Measurements from ENCODE around the gene ROR1. TPM values are rescaled to one million over a fixed set of nuclear protein-coding genes. Genes with fewer than 3 reads are reported as not detected.

ROR1 gene
- total RNA-seq, 2 experiments from 2014 or later, result 0.47 to 1.4 TPM

GRCh38 chr1:63976006-63976405, 202.2 kb downstream of the ROR1 start:
- no peak overlapping the region for H2AFZ ChIP-seq (ENCODE audit: low read length)
- no peaks in the 10 kb centered on the region for H4K20me1 ChIP-seq (ENCODE audit: insufficient read depth, low read length)
- H3K79me2 ChIP-seq (ENCODE audit: insufficient read depth, low read depth, low read length), result no peaks in the 10 kb centered on the region
- no peak overlapping the region for H3K4me3 ChIP-seq (ENCODE audit: low read depth, low read length, poor library complexity, severe bottlenecking)
- no TSS peak for BruUV-seq (replicated peaks)
- H3K4me1 ChIP-seq (ENCODE audit: insufficient read depth, low read length, poor library complexity, severe bottlenecking), result no peaks in the 10 kb centered on the region
- no peak overlapping the region for H3K4me2 ChIP-seq (ENCODE audit: low read length)
- no peaks in the 10 kb centered on the region for H3K9me3 ChIP-seq (ENCODE audit: low read length)
- H3K9me2 ChIP-seq (ENCODE audit: insufficient read depth, low read length), result no peaks in the 10 kb centered on the region
- H3K27ac ChIP-seq (ENCODE audit: low read depth, low read length, poor library complexity, severe bottlenecking), result no peak overlapping the region
- H3K36me3 ChIP-seq (ENCODE audit: insufficient read depth, low read length), result no peaks in the 10 kb centered on the region
- DNase-seq (ENCODE audit: low spot score), result no peak
- TF ChIP-seq EZH2phosphoT487 (IDR thresholded peaks at IDR 0.05; ENCODE audit: borderline replicate concordance, low read depth, low read length) (no peak), CTCF (conservative IDR thresholded peaks at IDR 0.05; ENCODE audit: low read length) (no peak)
- CTCF ChIA-PET (ENCODE audit: unreplicated experiment), result no interaction called here
- POLR2A ChIA-PET, result interaction anchor here (0.5 kb wide), 1 partner anchor 163 kb away, joined by 4 read pairs; no protein-coding TSS in a partner anchor
- intact Hi-C loops (cut with micrococcal nuclease; ENCODE audit: unreplicated experiment), result no loop called here

GRCh38 chr1:63977466-63977865, 203.6 kb downstream of the ROR1 start:
- Histone ChIP-seq H3K9me2 (ENCODE audit: insufficient read depth, low read length) (no peaks in the 10 kb centered on the region), H3K27ac (ENCODE audit: low read depth, low read length, poor library complexity, severe bottlenecking) (no peak overlapping the region), H3K36me3 (ENCODE audit: insufficient read depth, low read length) (no peaks in the 10 kb centered on the region), H4K20me1 (ENCODE audit: insufficient read depth, low read length) (no peaks in the 10 kb centered on the region), H3K4me3 (ENCODE audit: low read depth, low read length, poor library complexity, severe bottlenecking) (no peak overlapping the region), H2AFZ (ENCODE audit: low read length) (no peak overlapping the region), H3K4me1 (ENCODE audit: insufficient read depth, low read length, poor library complexity, severe bottlenecking) (no peaks in the 10 kb centered on the region), H3K79me2 (ENCODE audit: insufficient read depth, low read depth, low read length) (no peaks in the 10 kb centered on the region), H3K9me3 (ENCODE audit: low read length) (no peaks in the 10 kb centered on the region), H3K4me2 (ENCODE audit: low read length) (no peak overlapping the region)
- no peak for TF ChIP-seq EZH2phosphoT487 (IDR thresholded peaks at IDR 0.05; ENCODE audit: borderline replicate concordance, low read depth, low read length)
- no peak for TF ChIP-seq CTCF (conservative IDR thresholded peaks at IDR 0.05; ENCODE audit: low read length)
- intact Hi-C loops (cut with micrococcal nuclease; ENCODE audit: unreplicated experiment), result no loop called here
- ChIA-PET POLR2A (no interaction called here), CTCF (ENCODE audit: unreplicated experiment) (no interaction called here)
- no TSS peak for BruUV-seq (replicated peaks)
- DNase-seq (ENCODE audit: low spot score), result no peak

- TF ChIP-seq CTCF (conservative IDR thresholded peaks at IDR 0.05; ENCODE audit: low read length) (no peak), EZH2phosphoT487 (IDR thresholded peaks at IDR 0.05; ENCODE audit: borderline replicate concordance, low read depth, low read length) (no peak)
- no peak overlapping the region for H3K4me2 ChIP-seq (ENCODE audit: low read length)
- CTCF ChIA-PET (ENCODE audit: unreplicated experiment), result no interaction called here
Measured at GRCh38 chr1:63980740-63981407, 207.1 kb downstream of the ROR1 start.

More at GRCh38 chr1:63980740-63981407, 207.1 kb downstream of the ROR1 start:
- intact Hi-C loops (cut with micrococcal nuclease; ENCODE audit: unreplicated experiment), result no loop called here
- H3K9me2 ChIP-seq (ENCODE audit: insufficient read depth, low read length), result no peaks in the 10 kb centered on the region
- H4K20me1 ChIP-seq (ENCODE audit: insufficient read depth, low read length), result no peaks in the 10 kb centered on the region
- no peak for DNase-seq (ENCODE audit: low spot score)
- H3K4me3 ChIP-seq (ENCODE audit: low read depth, low read length, poor library complexity, severe bottlenecking), result no peak overlapping the region
- BruUV-seq (replicated peaks), result no TSS peak
- H3K79me2 ChIP-seq (ENCODE audit: insufficient read depth, low read depth, low read length), result no peaks in the 10 kb centered on the region
- no peaks in the 10 kb centered on the region for H3K4me1 ChIP-seq (ENCODE audit: insufficient read depth, low read length, poor library complexity, severe bottlenecking)
- no peak overlapping the region for H3K27ac ChIP-seq (ENCODE audit: low read depth, low read length, poor library complexity, severe bottlenecking)
- no peaks in the 10 kb centered on the region for H3K36me3 ChIP-seq (ENCODE audit: insufficient read depth, low read length)
- H2AFZ ChIP-seq (ENCODE audit: low read length), result no peak overlapping the region
- POLR2A ChIA-PET, result no interaction called here
- H3K9me3 ChIP-seq (ENCODE audit: low read length), result no peaks in the 10 kb centered on the region

All from OCI-LY7 (cell line).